Stomach (tissue), 4 donors: ENCODE results near the gene FHIP2A.
"Not testable (repeated sequence)": the region's sequence is repeated elsewhere in the genome, so short reads cannot be mapped to it uniquely, and the experiment has no call there.

Experiments used
- CTCF ChIP-seq, 7 experiments: fragments of 450-650 bp in 4 of 7; fragments of 200-600 bp in 3 of 7; sonication (generic) in 3 of 7; IDR thresholded peaks; one replicate each; pipeline ENCODE4 v1.5.1; 2016 to 2019; ENCODE audit warnings: antibody characterized with exemption in 7 of 7, control low read depth in 2 of 7, mild to moderate bottlenecking in 1 of 7
- POLR2A ChIP-seq, 4 donors: fragments of 450-650 bp; IDR thresholded peaks; one replicate each; pipeline ENCODE4 v1.6.1; 2016; ENCODE audit warnings: antibody characterized with exemption in 4 of 4, control low read depth in 2 of 4, mild to moderate bottlenecking in 1 of 4, moderate library complexity in 1 of 4
- POLR2AphosphoS5 ChIP-seq, 3 donors: sonication (generic); formaldehyde crosslinking; IDR thresholded peaks; one replicate each; pipeline ENCODE4 v1.6.1; 2016; ENCODE audit warnings: antibody characterized with exemption in 3 of 3

GRCh38 chr10:114786492-114786891, 35.1 kb upstream of the FHIP2A start:
- peak in 5 of 7 experiments; percentile 47 to 75 (median 58) for TF ChIP-seq CTCF (IDR thresholded peaks at IDR 0.05)
- not testable (repeated sequence) for TF ChIP-seq POLR2A, POLR2AphosphoS5 (IDR thresholded peaks at IDR 0.05)
